ENCODE measurements around the gene PRAMEF10. TPM values are rescaled to one million over a fixed set of nuclear protein-coding genes. Genes with fewer than 3 reads are reported as not detected.
"Not testable (repeated sequence)": the region's sequence is repeated elsewhere in the genome, so short reads cannot be mapped to it uniquely, and the experiment has no call there.

Gene PRAMEF10
- total RNA-seq, 2 donors from 2014 or later: not detected

DNA sequence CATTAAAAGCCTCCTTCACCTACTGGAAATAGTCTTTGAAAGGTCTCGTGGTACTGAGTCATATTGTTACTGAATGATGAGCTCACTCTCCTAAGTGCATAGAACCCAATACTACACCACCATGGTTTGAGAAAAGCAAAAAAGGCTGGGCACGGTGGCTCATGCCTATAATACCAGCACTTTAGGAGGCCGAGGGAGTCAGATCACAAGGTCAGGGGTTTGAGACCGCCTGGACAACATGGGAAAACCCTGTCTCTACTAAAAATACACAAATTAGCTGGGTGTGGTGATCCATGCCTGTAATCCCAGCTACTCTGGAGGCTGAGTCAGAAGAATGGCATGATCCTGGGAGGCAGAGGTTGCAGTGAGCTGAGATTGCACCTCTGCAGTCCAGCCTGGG lies 46.3 kb downstream of the PRAMEF10 start:
- H3K4me3 Mint-ChIP-seq: no peak overlapping the region
- peaks cover 82% of the 10 kb centered on the region for H3K9me3 Mint-ChIP-seq
- 55% methylated on average over 4 of the region's 4 CpGs; no CpG with 5 or more reads in 1 of the 2 experiments for WGBS, 2 experiments (ENCODE audit: insufficient coverage in 1 of 2, insufficient read length in 1 of 2)
- Histone ChIP-seq H3K36me3 (ENCODE audit: control insufficient read depth, insufficient read depth, low read length) (no peaks in the 10 kb centered on the region), H3K9me3 (ENCODE audit: control insufficient read depth, low read length) (peaks cover 27% of the 10 kb centered on the region), H3K4me3 (ENCODE audit: low read length) (no peak overlapping the region), H3K27me3 (ENCODE audit: control insufficient read depth, insufficient read depth, low read length, poor library complexity, severe bottlenecking) (no peaks in the 10 kb centered on the region), H3K27ac (ENCODE audit: low read depth, low read length) (no peak overlapping the region), H3K9ac (ENCODE audit: extremely low read depth, low read length, poor library complexity, severe bottlenecking) (no peak overlapping the region), H3K4me1 (ENCODE audit: control insufficient read depth, insufficient read depth, low read length) (no peaks in the 10 kb centered on the region)
- peaks cover 3% of the 10 kb centered on the region for H3K36me3 Mint-ChIP-seq (ENCODE audit: low read depth)
- H3K27me3 Mint-ChIP-seq (ENCODE audit: insufficient read depth): no peaks in the 10 kb centered on the region
- H3K27ac Mint-ChIP-seq: no peak overlapping the region
- H3K4me1 Mint-ChIP-seq: no peaks in the 10 kb centered on the region
- TF ChIP-seq CTCF (conservative IDR thresholded peaks at IDR 0.05): no peak
- no peak for DNase-seq

DNA sequence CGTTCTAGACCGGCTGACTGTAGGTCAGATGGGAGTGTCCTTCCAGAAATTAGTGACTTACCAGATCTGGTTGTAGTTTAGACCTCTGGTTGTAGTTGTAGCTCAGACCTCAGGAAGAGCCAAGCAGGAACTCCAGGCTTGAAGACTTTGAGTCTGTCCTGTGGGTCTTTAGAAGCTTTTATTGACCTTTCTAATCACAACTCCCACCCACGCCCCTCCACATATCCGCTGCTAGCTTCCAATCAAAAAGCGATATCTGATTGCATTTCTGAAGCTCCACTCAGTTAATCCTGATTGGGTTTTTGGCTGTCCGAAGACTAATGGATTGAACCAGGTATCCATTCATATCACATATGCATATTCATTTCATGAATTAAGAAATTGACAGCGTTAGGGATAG lies 49.5 kb downstream of the PRAMEF10 start, which contains the start of gene HNRNPCL1:
HNRNPCL1 (minus strand) TSS at position 101 of the 400 bp plus-strand sequence. CDS start 431 bp downstream, outside the sequence.
- not testable (repeated sequence) for H3K27ac ChIP-seq (ENCODE audit: low read depth, low read length); H3K27ac Mint-ChIP-seq; H3K36me3 Mint-ChIP-seq (ENCODE audit: low read depth); H3K4me1 ChIP-seq (ENCODE audit: control insufficient read depth, insufficient read depth, low read length); H3K4me1 Mint-ChIP-seq; H3K4me3 Mint-ChIP-seq; H3K9ac ChIP-seq (ENCODE audit: extremely low read depth, low read length, poor library complexity, severe bottlenecking); H3K4me3 ChIP-seq (ENCODE audit: low read length); H3K36me3 ChIP-seq (ENCODE audit: control insufficient read depth, insufficient read depth, low read length); DNase-seq; H3K27me3 ChIP-seq (ENCODE audit: control insufficient read depth, insufficient read depth, low read length, poor library complexity, severe bottlenecking); H3K27me3 Mint-ChIP-seq (ENCODE audit: insufficient read depth)
- H3K9me3 ChIP-seq (ENCODE audit: control insufficient read depth, low read length): peaks cover 27% of the 10 kb centered on the region
- 73 to 84% methylated on average over 4 to 7 of the region's 7 CpGs for WGBS, 2 experiments (ENCODE audit: insufficient coverage in 1 of 2, insufficient read length in 1 of 2)
- H3K9me3 Mint-ChIP-seq: peaks cover 79% of the 10 kb centered on the region

Other genes starting within 250 kb of the PRAMEF10 start
- gene AADACL3, start 182.2 kb downstream of the PRAMEF10 start, total RNA-seq: under 1 TPM in 1 of 2 donors, not detected in 1; 0.24 TPM
- not detected for gene CFAP107, start 152.1 kb downstream of the PRAMEF10 start, total RNA-seq
- gene PRAMEF12, start 124.5 kb downstream of the PRAMEF10 start, total RNA-seq: not detected
- gene PRAMEF1, start 106.9 kb downstream of the PRAMEF10 start, total RNA-seq: not detected
- gene PRAMEF11, start 66.9 kb downstream of the PRAMEF10 start, total RNA-seq: not detected
- gene HNRNPCL1, start 49.5 kb downstream of the PRAMEF10 start, total RNA-seq: not detected
- not detected for gene PRAMEF2, start 41.2 kb downstream of the PRAMEF10 start, total RNA-seq
- not detected for gene PRAMEF4, start 12.1 kb downstream of the PRAMEF10 start, total RNA-seq
- not detected for gene PRAMEF7, start 18.3 kb upstream of the PRAMEF10 start, total RNA-seq
- not detected for gene PRAMEF6, start 49.3 kb upstream of the PRAMEF10 start, total RNA-seq
- gene PRAMEF27, start 158.3 kb upstream of the PRAMEF10 start, total RNA-seq: not detected
- gene HNRNPCL3, start 162.5 kb upstream of the PRAMEF10 start, total RNA-seq: not detected
- not detected for gene PRAMEF25, start 172.5 kb upstream of the PRAMEF10 start, total RNA-seq
- not detected for gene HNRNPCL2, start 218.6 kb upstream of the PRAMEF10 start, total RNA-seq

All from endodermal cell (in vitro differentiated cells).